Forelimb muscle (tissue), 1 donor: ENCODE measurements around the gene KLHL15. TPM values are rescaled to one million over a fixed set of nuclear protein-coding genes. Genes with fewer than 3 reads are reported as not detected.
"Not testable (repeated sequence)": the region's sequence is repeated elsewhere in the genome, so short reads cannot be mapped to it uniquely, and the experiment has no call there.

ENCODE experiments used
- DNase-seq: peaks from one replicate; pipeline ENCODE4 v3.0.0-alpha.2; 2013; ENCODE audit warnings: low read depth
- polyA plus RNA-seq: library from polyadenylated mRNA; unstranded; fragments of 120-200 nt; gene quantifications from one replicate; pipeline ENCODE4 v1.2.1, GENCODE V29; 2013; ENCODE audit not compliant: insufficient read length

Gene KLHL15
- polyA plus RNA-seq, 1 donor = 10.9 TPM

DNA sequence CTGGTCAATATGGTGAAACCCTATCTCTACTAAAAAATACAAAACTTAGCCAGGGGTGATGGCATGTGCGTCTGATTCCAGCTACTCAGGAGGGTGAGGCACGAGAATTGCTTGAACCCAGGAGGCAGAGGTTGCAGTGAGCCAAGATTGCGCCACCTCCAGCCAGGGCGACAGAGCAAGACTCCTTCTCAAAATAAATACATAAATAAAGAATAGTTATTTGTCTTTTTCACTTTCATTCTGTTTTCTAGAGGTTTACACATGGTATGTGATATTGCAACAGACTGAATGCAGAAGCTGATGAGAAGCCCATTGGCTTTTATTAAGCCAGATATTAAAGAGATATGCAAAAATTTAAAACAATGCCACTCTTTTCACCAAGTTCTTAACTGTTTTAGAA, 8.2 kb downstream of the KLHL15 start:
- DNase-seq = no peak

GRCh38 chrX:24017674-24018073, 9.3 kb downstream of the KLHL15 start:
- no peak for DNase-seq

DNA sequence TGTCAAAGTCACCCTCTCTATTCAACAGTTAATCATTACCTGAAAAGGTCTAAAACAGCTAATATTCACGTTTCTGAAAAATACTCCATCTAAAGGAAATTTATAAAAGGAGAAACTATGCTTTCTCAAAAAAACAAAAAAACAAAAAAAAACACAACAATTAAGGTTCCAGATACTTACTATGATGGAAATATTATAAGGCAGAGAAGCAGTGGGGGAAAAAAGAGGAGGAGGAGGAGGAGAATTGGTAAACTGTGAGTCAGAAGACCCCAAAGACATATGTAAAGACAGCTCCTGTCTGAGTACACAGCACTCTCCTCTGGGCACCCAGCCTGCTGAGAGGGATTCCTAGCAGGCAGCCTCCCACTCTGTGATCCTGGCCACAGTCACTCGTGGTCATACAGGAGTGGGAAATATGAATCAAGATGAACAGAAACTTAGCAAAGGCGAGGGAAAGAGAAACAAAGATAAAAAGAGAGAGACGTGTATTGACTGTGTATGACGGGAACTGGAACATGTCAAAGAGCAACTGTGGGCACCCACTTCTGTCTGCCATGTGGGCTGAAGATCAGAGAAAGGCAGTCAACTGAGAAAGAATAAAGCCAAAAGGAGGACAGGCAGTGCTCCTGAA, 12.5 kb downstream of the KLHL15 start:
- no peak for DNase-seq

DNA sequence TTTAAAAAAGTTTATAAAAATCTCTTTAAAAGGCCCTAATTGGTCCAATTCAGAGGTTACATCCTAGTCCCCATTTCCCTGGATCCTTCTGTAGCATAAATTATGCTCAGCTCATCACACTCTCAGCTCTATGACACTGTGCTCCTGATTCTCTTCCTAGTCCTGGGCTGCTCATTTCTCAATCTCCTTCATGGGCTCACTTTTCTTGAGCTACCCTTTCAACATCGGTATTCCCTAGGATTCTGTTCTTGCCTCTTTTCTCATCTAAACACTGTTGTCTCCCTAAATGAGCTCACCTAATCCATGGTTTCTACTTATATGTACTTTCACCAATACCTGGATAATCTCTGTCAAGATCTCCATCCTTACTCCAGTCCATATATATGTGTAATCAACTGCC, 14.7 kb downstream of the KLHL15 start:
- no peak for DNase-seq

- no peak for DNase-seq
Observed at GRCh38 chrX:24005867-24006266, 21.1 kb downstream of the KLHL15 start.

GRCh38 chrX:24005028-24005427, 22.0 kb downstream of the KLHL15 start:
- DNase-seq = no peak

DNA sequence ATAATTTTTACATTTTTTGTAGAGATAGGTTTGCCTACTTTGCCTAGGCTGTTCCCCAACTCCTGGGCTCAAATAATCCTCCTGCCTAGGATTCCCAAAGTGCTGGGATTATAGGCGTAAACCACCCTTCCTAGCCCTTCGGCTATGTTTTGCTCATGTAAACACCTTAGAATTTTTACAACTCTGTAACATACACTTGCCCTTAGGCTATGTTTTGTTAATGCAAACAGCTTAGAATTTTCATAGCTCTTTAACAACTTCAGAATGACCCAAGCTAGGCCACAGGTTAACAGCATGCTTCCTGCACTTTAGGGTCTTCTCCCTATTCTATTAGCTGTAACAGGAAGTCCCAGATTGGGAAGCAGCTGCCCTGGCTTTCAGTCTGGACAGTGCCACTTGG, 24.2 kb downstream of the KLHL15 start:
- DNase-seq = no peak

DNA sequence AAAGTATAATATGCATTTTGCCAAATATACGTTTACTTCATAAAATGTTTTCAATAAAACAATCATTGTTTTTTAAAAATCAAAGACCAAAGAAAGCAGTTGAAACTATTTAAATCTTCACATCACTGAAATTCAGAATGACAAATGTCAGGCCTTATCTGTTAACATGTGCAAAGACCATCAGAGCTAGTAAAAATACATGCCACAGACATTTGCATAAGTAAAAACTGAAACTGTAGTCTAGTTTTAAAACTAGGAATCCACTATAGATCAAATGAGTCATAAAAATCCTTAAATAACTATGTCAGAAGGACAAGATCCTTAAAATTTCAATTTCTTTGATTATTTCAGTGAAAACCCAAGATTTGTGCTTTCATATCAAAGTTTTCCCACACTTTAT, 24.8 kb downstream of the KLHL15 start:
- DNase-seq = no peak

- no peak for DNase-seq
Observed at GRCh38 chrX:23999671-24000070, 27.3 kb downstream of the KLHL15 start.

DNA sequence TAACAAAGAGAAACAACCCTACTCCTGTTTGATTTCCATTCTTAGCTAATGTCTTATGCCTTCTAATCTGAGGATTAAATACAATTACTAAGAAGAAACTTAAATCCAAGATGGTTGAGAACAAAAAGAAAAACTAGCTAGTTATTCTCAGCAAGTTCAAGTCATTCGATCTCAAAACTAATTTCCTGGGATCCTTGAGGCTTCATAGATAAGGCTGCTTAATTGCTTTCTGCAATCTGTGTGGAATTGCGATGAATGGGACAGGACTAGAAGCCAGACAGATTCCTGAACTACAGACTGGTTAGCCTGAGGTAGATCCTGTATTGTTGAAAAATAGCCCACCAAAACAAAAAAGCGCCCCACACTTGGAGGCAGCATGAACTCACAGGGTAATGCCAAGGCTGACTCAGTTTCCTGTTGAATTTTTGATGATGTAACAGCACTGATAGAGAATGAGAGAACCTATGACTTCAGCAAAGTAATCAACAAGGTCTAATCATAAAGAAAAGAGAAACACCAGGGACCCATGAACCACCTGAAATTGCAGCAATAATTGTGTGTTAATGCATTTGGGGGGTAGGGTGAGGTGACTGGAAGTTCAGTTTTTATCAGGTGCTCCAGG, 33.9 kb downstream of the KLHL15 start:
- no peak for DNase-seq

GRCh38 chrX:23992431-23992830, 34.6 kb downstream of the KLHL15 start:
- no peak for DNase-seq

GRCh38 chrX:23990455-23990854, 36.5 kb downstream of the KLHL15 start:
- no peak for DNase-seq

DNA sequence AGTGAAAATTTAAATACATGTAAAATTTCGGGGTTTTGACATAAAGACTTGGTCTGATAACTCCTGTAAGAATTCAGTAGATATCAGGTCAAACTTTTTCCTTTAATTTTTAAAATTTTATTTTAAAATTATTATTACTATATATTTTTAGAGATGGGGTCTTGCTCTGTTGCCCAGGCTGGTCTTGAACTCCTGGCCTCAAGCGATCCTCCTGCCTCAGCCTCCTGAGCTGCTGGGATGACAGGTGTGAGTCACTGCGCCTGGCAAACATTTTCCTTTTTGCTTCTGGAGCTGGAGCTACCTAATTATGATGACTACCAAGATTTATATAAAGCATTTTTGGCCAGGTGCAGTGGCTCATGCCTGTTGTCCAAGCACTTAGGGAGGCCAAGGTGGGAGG, 37.3 kb downstream of the KLHL15 start:
- DNase-seq = no peak

DNA sequence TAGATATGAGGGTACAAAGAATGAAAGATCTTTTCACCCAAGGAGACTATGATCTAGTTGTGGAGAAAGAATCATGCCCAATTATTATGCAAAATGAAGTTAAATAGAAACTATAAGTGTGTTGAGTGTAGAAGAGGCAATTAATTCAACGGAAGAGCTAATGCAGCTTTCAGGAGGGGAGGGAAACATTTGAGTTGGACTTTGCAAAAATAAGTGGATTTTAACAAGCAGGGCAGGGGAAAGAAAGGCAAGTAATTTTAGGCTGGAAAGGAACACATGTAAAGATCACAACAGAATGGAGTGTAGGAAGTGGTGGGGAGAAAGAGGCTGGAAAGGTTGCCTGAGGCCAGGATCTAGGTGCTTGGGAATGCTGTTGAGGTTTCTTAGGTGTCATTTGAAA, 44.1 kb downstream of the KLHL15 start:
- no peak for DNase-seq

GRCh38 chrX:23981711-23982110, 45.3 kb downstream of the KLHL15 start:
- no peak for DNase-seq

DNA sequence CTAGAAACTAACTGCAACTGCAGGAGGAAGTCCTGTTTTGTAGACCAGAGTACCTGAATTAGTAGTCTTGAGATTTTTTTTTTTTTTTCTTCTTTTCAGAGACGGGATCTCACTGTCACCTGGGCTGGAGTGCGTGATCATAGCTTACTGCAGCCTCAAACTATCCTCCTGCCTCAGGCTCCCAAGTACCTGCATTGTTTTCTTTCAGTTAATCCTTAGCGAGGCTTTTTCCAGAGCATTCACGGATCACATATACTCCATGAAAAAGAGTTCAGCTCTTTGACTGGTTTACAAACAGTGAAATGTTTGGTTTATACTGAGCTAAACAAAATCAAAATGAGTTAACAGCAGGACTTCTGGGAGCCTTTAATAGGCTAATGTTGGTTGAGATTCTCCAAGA, 45.8 kb downstream of the KLHL15 start:
- DNase-seq = no peak

DNA sequence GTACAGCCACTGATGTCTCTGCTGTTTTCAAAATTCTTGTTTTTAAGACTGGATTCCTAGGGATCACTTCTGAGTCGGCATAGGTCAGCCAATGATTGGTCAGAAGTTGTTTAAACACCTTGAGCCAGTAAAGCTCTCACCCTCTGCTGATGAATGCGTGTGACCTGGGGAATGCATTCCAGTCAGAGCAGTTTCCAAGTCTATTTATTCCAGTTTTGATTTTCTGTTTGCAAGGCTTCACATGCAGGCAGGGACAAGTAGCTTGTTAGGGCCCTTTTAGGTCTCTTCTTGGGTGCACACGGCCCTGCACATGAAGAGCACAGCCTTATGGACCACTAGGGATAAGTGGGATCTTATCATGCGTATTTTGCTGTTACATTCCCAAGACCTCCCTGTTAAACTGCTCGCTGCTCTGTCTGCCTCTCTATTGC, 47.0 kb downstream of the KLHL15 start:
- DNase-seq = no peak

GRCh38 chrX:23978491-23978890, 48.5 kb downstream of the KLHL15 start:
- no peak for DNase-seq

- not testable (repeated sequence) for DNase-seq
Observed at GRCh38 chrX:23965630-23966029, 61.4 kb downstream of the KLHL15 start.

- DNase-seq = no peak
Observed at GRCh38 chrX:23964191-23964590, 62.8 kb downstream of the KLHL15 start.

- no peak for DNase-seq
Observed at GRCh38 chrX:23959781-23960180, 67.2 kb downstream of the KLHL15 start.

DNA sequence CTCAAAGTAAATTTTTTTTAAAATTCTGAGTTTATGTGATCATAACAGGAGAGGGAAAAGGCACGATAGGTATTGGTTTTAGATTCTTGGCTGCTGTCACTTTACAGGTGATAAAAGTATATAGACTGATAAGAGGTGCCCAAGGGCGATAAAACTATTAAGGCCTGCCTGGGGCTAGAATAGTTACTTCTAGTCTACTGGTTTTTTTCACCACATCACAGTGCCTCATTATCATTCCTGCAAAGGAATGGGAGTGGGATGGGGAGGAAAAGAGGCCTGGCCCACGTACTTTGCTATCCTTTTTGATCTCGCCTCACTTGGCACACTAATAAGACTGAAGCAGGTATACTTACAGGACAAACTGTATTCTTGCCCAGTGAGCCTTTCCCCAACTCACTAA, 72.6 kb downstream of the KLHL15 start:
- no peak for DNase-seq

DNA sequence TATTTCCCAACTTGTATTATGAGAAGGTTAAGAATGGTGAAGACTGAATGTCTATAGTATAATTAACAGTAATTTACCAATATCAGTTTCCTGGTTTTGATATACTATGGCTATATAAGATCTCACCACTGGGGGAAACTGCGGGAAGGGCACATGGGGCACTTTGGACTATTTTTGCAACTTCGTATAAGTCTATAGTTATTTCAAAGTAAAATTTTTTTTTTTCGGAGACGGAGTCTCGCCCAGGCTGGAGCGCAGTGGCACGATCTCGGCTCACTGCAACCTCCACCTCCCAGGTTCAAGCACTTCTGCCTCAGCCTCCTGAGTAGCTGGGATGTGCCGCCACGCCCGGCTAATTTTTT, 73.1 kb downstream of the KLHL15 start:
- no peak for DNase-seq
